Measurements from ENCODE around the gene ZNF436. TPM values are rescaled to one million over a fixed set of nuclear protein-coding genes. Genes with fewer than 3 reads are reported as not detected.

Gene ZNF436
- total and polyA plus RNA-seq, 2 of the 13 experiments (the other 11 are each of a cell fraction or from before 2014, with no cell fraction given): 4.3 to 9.9 TPM

DNA sequence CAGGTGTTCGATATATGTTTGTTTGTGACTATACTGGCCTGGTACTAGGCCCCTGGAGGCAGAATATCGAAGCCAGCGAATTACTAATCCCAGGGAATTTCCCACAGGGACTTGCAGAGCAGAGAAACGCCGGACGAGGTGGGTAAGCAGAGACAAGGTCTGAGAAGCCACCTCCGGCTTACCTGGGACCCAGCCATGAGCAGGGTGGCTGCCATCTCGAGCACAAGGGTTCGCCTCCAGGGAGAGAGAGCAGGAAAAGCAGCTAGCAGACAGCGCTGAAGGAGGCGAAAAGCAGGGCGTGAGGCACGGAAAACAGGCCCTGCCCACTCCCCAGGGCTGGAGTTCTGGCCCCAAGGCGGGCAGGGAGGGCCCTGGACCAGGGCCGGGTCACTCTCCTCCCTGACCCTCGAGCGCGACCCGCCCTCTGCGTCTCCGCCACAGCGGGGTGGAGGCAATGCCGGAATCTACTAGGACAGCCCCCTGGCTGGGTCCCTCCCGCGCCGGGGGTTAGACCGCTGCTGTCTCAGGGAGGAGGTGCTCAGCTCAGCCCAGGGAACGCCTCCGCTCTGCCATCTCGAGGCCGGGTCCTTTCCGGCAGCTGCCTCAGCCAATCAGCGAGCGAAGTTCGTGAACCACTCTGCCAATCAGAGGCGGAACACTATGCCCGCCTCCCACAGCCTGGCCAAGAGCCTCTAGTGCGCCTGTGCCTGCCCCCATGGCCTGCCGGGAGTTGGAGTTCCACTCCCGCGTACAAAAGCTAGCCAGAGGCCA lies 1.7 kb downstream of the ZNF436 start (continued):
- TF ChIP-seq, protein P1, sequence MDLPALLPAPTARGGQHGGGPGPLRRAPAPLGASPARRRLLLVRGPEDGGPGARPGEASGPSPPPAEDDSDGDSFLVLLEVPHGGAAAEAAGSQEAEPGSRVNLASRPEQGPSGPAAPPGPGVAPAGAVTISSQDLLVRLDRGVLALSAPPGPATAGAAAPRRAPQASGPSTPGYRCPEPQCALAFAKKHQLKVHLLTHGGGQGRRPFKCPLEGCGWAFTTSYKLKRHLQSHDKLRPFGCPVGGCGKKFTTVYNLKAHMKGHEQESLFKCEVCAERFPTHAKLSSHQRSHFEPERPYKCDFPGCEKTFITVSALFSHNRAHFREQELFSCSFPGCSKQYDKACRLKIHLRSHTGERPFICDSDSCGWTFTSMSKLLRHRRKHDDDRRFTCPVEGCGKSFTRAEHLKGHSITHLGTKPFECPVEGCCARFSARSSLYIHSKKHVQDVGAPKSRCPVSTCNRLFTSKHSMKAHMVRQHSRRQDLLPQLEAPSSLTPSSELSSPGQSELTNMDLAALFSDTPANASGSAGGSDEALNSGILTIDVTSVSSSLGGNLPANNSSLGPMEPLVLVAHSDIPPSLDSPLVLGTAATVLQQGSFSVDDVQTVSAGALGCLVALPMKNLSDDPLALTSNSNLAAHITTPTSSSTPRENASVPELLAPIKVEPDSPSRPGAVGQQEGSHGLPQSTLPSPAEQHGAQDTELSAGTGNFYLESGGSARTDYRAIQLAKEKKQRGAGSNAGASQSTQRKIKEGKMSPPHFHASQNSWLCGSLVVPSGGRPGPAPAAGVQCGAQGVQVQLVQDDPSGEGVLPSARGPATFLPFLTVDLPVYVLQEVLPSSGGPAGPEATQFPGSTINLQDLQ (CRISPR knock-in tag; IDR thresholded peaks at IDR 0.05): no peak
- TF ChIP-seq ZBTB42 (CRISPR knock-in tag; IDR thresholded peaks at IDR 0.05) (no peak), ATF7 (IDR thresholded peaks at IDR 0.05) (no peak), ATF7 (CRISPR knock-in tag; IDR thresholded peaks at IDR 0.05) (no peak), KAT2B (IDR thresholded peaks at IDR 0.05; ENCODE audit: borderline replicate concordance, low read depth, low read length) (no peak), ZNF274 (CRISPR knock-in tag; IDR thresholded peaks at IDR 0.05) (0 out of 2 replicates have a peak, but pooled peaks have one; percentile 30), CREB1 (IDR thresholded peaks at IDR 0.05) (peak; percentile 41; the same call in 1 of the 2 replicates), CREB1 (CRISPR knock-in tag; IDR thresholded peaks at IDR 0.05) (no peak), ZNF790 (CRISPR knock-in tag; IDR thresholded peaks at IDR 0.05; ENCODE audit: borderline replicate concordance) (0 out of 2 replicates have a peak, but pooled peaks have one; percentile 60), ZMAT3 (CRISPR knock-in tag; conservative IDR thresholded peaks at IDR 0.05) (peak; percentile 65; the same call in 1 of the 2 replicates), PPARG (CRISPR knock-in tag; conservative IDR thresholded peaks at IDR 0.05) (0 out of 2 replicates have a peak, but pooled peaks have one; percentile 10), ZNF552 (CRISPR knock-in tag; IDR thresholded peaks at IDR 0.05; ENCODE audit: borderline replicate concordance) (no peak; the same call in 1 of the 2 replicates), ERF (CRISPR knock-in tag; IDR thresholded peaks at IDR 0.05) (peak; percentile 56; the same call in 1 of the 2 replicates), SP2 (CRISPR knock-in tag; IDR thresholded peaks at IDR 0.05) (peak; percentile 95), ZNF557 (CRISPR knock-in tag; IDR thresholded peaks at IDR 0.05) (peak; percentile 73; the same call in 1 of the 2 replicates), MAF1 (CRISPR knock-in tag; IDR thresholded peaks at IDR 0.05; ENCODE audit: borderline replicate concordance) (0 out of 2 replicates have a peak, but pooled peaks have one; percentile 48), ZNF768 (CRISPR knock-in tag; IDR thresholded peaks at IDR 0.05) (peak; percentile 29; the same call in 1 of the 2 replicates), NKX3-1 (CRISPR knock-in tag; IDR thresholded peaks at IDR 0.05) (0 out of 2 replicates have a peak, but pooled peaks have one; percentile 44), MLLT10 (CRISPR knock-in tag; IDR thresholded peaks at IDR 0.05) (no peak), ZNF737 (CRISPR knock-in tag; IDR thresholded peaks at IDR 0.05; ENCODE audit: borderline replicate concordance) (no peak), NCOR1 (IDR thresholded peaks at IDR 0.05; ENCODE audit: borderline replicate concordance, low read length) (no peak; the same call in 1 of the 2 replicates), ZSCAN31 (CRISPR knock-in tag; IDR thresholded peaks at IDR 0.05; ENCODE audit: low read depth) (0 out of 2 replicates have a peak, but pooled peaks have one; percentile 6), PITX1 (CRISPR knock-in tag; IDR thresholded peaks at IDR 0.05) (peak; percentile 12; the same call in 1 of the 2 replicates)
- TF ChIP-seq, protein P2, sequence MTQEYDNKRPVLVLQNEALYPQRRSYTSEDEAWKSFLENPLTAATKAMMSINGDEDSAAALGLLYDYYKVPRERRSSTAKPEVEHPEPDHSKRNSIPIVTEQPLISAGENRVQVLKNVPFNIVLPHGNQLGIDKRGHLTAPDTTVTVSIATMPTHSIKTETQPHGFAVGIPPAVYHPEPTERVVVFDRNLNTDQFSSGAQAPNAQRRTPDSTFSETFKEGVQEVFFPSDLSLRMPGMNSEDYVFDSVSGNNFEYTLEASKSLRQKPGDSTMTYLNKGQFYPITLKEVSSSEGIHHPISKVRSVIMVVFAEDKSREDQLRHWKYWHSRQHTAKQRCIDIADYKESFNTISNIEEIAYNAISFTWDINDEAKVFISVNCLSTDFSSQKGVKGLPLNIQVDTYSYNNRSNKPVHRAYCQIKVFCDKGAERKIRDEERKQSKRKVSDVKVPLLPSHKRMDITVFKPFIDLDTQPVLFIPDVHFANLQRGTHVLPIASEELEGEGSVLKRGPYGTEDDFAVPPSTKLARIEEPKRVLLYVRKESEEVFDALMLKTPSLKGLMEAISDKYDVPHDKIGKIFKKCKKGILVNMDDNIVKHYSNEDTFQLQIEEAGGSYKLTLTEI (CRISPR knock-in tag; conservative IDR thresholded peaks at IDR 0.05): no peak
- TF ChIP-seq, protein P3, sequence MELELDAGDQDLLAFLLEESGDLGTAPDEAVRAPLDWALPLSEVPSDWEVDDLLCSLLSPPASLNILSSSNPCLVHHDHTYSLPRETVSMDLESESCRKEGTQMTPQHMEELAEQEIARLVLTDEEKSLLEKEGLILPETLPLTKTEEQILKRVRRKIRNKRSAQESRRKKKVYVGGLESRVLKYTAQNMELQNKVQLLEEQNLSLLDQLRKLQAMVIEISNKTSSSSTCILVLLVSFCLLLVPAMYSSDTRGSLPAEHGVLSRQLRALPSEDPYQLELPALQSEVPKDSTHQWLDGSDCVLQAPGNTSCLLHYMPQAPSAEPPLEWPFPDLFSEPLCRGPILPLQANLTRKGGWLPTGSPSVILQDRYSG (CRISPR knock-in tag; IDR thresholded peaks at IDR 0.05): no peak
- TF ChIP-seq, protein P4, sequence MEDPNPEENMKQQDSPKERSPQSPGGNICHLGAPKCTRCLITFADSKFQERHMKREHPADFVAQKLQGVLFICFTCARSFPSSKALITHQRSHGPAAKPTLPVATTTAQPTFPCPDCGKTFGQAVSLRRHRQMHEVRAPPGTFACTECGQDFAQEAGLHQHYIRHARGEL (CRISPR knock-in tag; IDR thresholded peaks at IDR 0.05): no peak

Measured in HepG2 (cell line).